Body of pancreas (tissue), 4 donors: ENCODE results near the gene STARD3.

Experiments used
- CTCF ChIP-seq, 7 experiments: fragments of 450-650 bp in 4 of 7; fragments of 200-600 bp in 3 of 7; sonication (generic) in 3 of 7; IDR thresholded peaks; one replicate each; pipeline ENCODE4 v1.5.1; 2016 to 2019; ENCODE audit warnings: antibody characterized with exemption in 7 of 7
- POLR2A ChIP-seq, 3 donors: fragments of 450-650 bp; IDR thresholded peaks; one replicate each; pipeline ENCODE4 v1.6.1; 2016; ENCODE audit warnings: antibody characterized with exemption in 3 of 3, mild to moderate bottlenecking in 2 of 3

- TF ChIP-seq CTCF (IDR thresholded peaks at IDR 0.05) (no peak), POLR2A (IDR thresholded peaks at IDR 0.05) (no peak)
Observed at GRCh38 chr17:39593371-39593770, 43.6 kb upstream of the STARD3 start.
